Measurements from ENCODE around the gene KLHL10.

KLHL10 gene

GRCh38 chr17:41882756-41883155, 45.1 kb downstream of the KLHL10 start:
- H3K27me3 ChIP-seq (ENCODE audit: control insufficient read depth, insufficient read depth, low read length), result no peaks in the 10 kb centered on the region
- peaks cover 97% of the 10 kb centered on the region for H3K36me3 ChIP-seq (ENCODE audit: control insufficient read depth, insufficient read depth, low read length)
- no peak overlapping the region for H3K27ac ChIP-seq (ENCODE audit: low read depth, low read length)
- H3K9ac ChIP-seq (ENCODE audit: low read depth, low read length), result no peak overlapping the region
- peaks cover 6% of the 10 kb centered on the region; the same call in 1 of the 2 replicates for H3K9me3 ChIP-seq (ENCODE audit: control insufficient read depth, insufficient read depth, low read length)
- H3K4me3 ChIP-seq (ENCODE audit: low read depth, low read length), result no peak overlapping the region
- H3K4me1 ChIP-seq (ENCODE audit: control insufficient read depth, insufficient read depth, low read length), result no peaks in the 10 kb centered on the region

- H3K36me3 ChIP-seq (ENCODE audit: control insufficient read depth, insufficient read depth, low read length), result peaks cover 92% of the 10 kb centered on the region
- H3K27ac ChIP-seq (ENCODE audit: low read depth, low read length), result no peak overlapping the region
Observed at GRCh38 chr17:41885733-41886132, 48.1 kb downstream of the KLHL10 start.

GRCh38 chr17:41888332-41888965, 50.8 kb downstream of the KLHL10 start:
- H3K4me1 ChIP-seq (ENCODE audit: control insufficient read depth, insufficient read depth, low read length), result no peaks in the 10 kb centered on the region
- H3K9me3 ChIP-seq (ENCODE audit: control insufficient read depth, insufficient read depth, low read length), result no peaks in the 10 kb centered on the region
- H3K27me3 ChIP-seq (ENCODE audit: control insufficient read depth, insufficient read depth, low read length), result no peaks in the 10 kb centered on the region
- no peak overlapping the region for H3K9ac ChIP-seq (ENCODE audit: low read depth, low read length)
- H3K4me3 ChIP-seq (ENCODE audit: low read depth, low read length), result no peak overlapping the region
- no peak overlapping the region for H3K27ac ChIP-seq (ENCODE audit: low read depth, low read length)
- peaks cover 94% of the 10 kb centered on the region for H3K36me3 ChIP-seq (ENCODE audit: control insufficient read depth, insufficient read depth, low read length)

More at GRCh38 chr17:41885733-41886132, 48.1 kb downstream of the KLHL10 start:
- no peaks in the 10 kb centered on the region for H3K9me3 ChIP-seq (ENCODE audit: control insufficient read depth, insufficient read depth, low read length)
- no peaks in the 10 kb centered on the region for H3K4me1 ChIP-seq (ENCODE audit: control insufficient read depth, insufficient read depth, low read length)
- no peak overlapping the region for H3K9ac ChIP-seq (ENCODE audit: low read depth, low read length)
- H3K27me3 ChIP-seq (ENCODE audit: control insufficient read depth, insufficient read depth, low read length), result no peaks in the 10 kb centered on the region
- no peak overlapping the region for H3K4me3 ChIP-seq (ENCODE audit: low read depth, low read length)

GRCh38 chr17:41891135-41892020, 53.8 kb downstream of the KLHL10 start:
- Histone ChIP-seq H3K9me3 (ENCODE audit: control insufficient read depth, insufficient read depth, low read length) (no peaks in the 10 kb centered on the region), H3K4me1 (ENCODE audit: control insufficient read depth, insufficient read depth, low read length) (no peaks in the 10 kb centered on the region), H3K27me3 (ENCODE audit: control insufficient read depth, insufficient read depth, low read length) (no peaks in the 10 kb centered on the region), H3K36me3 (ENCODE audit: control insufficient read depth, insufficient read depth, low read length) (peaks cover 92% of the 10 kb centered on the region), H3K9ac (ENCODE audit: low read depth, low read length) (no peak overlapping the region), H3K27ac (ENCODE audit: low read depth, low read length) (no peak overlapping the region), H3K4me3 (ENCODE audit: low read depth, low read length) (no peak overlapping the region)

GRCh38 chr17:41892021-41892376, 54.4 kb downstream of the KLHL10 start:
- Histone ChIP-seq H3K4me1 (ENCODE audit: control insufficient read depth, insufficient read depth, low read length) (no peaks in the 10 kb centered on the region), H3K27ac (ENCODE audit: low read depth, low read length) (no peak overlapping the region), H3K27me3 (ENCODE audit: control insufficient read depth, insufficient read depth, low read length) (no peaks in the 10 kb centered on the region)

GRCh38 chr17:41893384-41893783, 55.8 kb downstream of the KLHL10 start:
- H3K36me3 ChIP-seq (ENCODE audit: control insufficient read depth, insufficient read depth, low read length), result peaks cover 94% of the 10 kb centered on the region
- no peaks in the 10 kb centered on the region for H3K9me3 ChIP-seq (ENCODE audit: control insufficient read depth, insufficient read depth, low read length)

More at GRCh38 chr17:41892021-41892376, 54.4 kb downstream of the KLHL10 start:
- no peaks in the 10 kb centered on the region for H3K9me3 ChIP-seq (ENCODE audit: control insufficient read depth, insufficient read depth, low read length)
- H3K4me3 ChIP-seq (ENCODE audit: low read depth, low read length), result no peak overlapping the region
- peaks cover 93% of the 10 kb centered on the region for H3K36me3 ChIP-seq (ENCODE audit: control insufficient read depth, insufficient read depth, low read length)
- no peak overlapping the region for H3K9ac ChIP-seq (ENCODE audit: low read depth, low read length)

GRCh38 chr17:41894791-41895331, 57.2 kb downstream of the KLHL10 start:
- no peaks in the 10 kb centered on the region for H3K9me3 ChIP-seq (ENCODE audit: control insufficient read depth, insufficient read depth, low read length)
- no peaks in the 10 kb centered on the region for H3K4me1 ChIP-seq (ENCODE audit: control insufficient read depth, insufficient read depth, low read length)
- no peaks in the 10 kb centered on the region for H3K27me3 ChIP-seq (ENCODE audit: control insufficient read depth, insufficient read depth, low read length)
- peaks cover 94% of the 10 kb centered on the region for H3K36me3 ChIP-seq (ENCODE audit: control insufficient read depth, insufficient read depth, low read length)
- no peak overlapping the region for H3K9ac ChIP-seq (ENCODE audit: low read depth, low read length)
- no peak overlapping the region for H3K4me3 ChIP-seq (ENCODE audit: low read depth, low read length)
- H3K27ac ChIP-seq (ENCODE audit: low read depth, low read length), result no peak overlapping the region

More at GRCh38 chr17:41893384-41893783, 55.8 kb downstream of the KLHL10 start:
- Histone ChIP-seq H3K4me3 (ENCODE audit: low read depth, low read length) (no peak overlapping the region), H3K27me3 (ENCODE audit: control insufficient read depth, insufficient read depth, low read length) (no peaks in the 10 kb centered on the region), H3K4me1 (ENCODE audit: control insufficient read depth, insufficient read depth, low read length) (no peaks in the 10 kb centered on the region), H3K9ac (ENCODE audit: low read depth, low read length) (no peak overlapping the region), H3K27ac (ENCODE audit: low read depth, low read length) (no peak overlapping the region)

GRCh38 chr17:41895617-41896016, 58.0 kb downstream of the KLHL10 start:
- H3K9ac ChIP-seq (ENCODE audit: low read depth, low read length), result no peak overlapping the region
- H3K36me3 ChIP-seq (ENCODE audit: control insufficient read depth, insufficient read depth, low read length), result peaks cover 95% of the 10 kb centered on the region

GRCh38 chr17:41896726-41897125, 59.1 kb downstream of the KLHL10 start:
- no peaks in the 10 kb centered on the region for H3K27me3 ChIP-seq (ENCODE audit: control insufficient read depth, insufficient read depth, low read length)
- H3K27ac ChIP-seq (ENCODE audit: low read depth, low read length), result no peak overlapping the region
- no peaks in the 10 kb centered on the region for H3K9me3 ChIP-seq (ENCODE audit: control insufficient read depth, insufficient read depth, low read length)
- H3K4me3 ChIP-seq (ENCODE audit: low read depth, low read length), result no peak overlapping the region
- H3K36me3 ChIP-seq (ENCODE audit: control insufficient read depth, insufficient read depth, low read length), result peaks cover 95% of the 10 kb centered on the region
- H3K9ac ChIP-seq (ENCODE audit: low read depth, low read length), result no peak overlapping the region
- no peaks in the 10 kb centered on the region for H3K4me1 ChIP-seq (ENCODE audit: control insufficient read depth, insufficient read depth, low read length)

More at GRCh38 chr17:41895617-41896016, 58.0 kb downstream of the KLHL10 start:
- Histone ChIP-seq H3K4me3 (ENCODE audit: low read depth, low read length) (no peak overlapping the region), H3K27ac (ENCODE audit: low read depth, low read length) (no peak overlapping the region), H3K27me3 (ENCODE audit: control insufficient read depth, insufficient read depth, low read length) (no peaks in the 10 kb centered on the region), H3K9me3 (ENCODE audit: control insufficient read depth, insufficient read depth, low read length) (no peaks in the 10 kb centered on the region), H3K4me1 (ENCODE audit: control insufficient read depth, insufficient read depth, low read length) (no peaks in the 10 kb centered on the region)
